IMR-90 (cell line): Measurements from ENCODE around the gene OMD. TPM values are rescaled to one million over a fixed set of nuclear protein-coding genes. Genes with fewer than 3 reads are reported as not detected.
A peak's percentile ranks its signal among the peaks of the same experiment; 100 is the strongest.

Source experiments
- ATAC-seq: fragments of 200-7000 bp; cut with Tn5 transposase; 2 replicates; pipeline ENCODE4 v1.9.1; 2020; ENCODE audit warnings: low read depth, mild to moderate bottlenecking, moderate library complexity
- Bru-seq: library from RNA; stranded (reverse); fragments of 400-500 nt; gene quantifications from one replicate; lab custom pipeline; 2021; lab: Mats Ljungman, UMichigan
- BruChase-seq, 2 experiments: library from RNA; stranded (reverse); fragments of 400-500 nt; gene quantifications; one replicate each; lab custom pipeline; 2021; lab: Mats Ljungman, UMichigan
- BruUV-seq: library from RNA; stranded (reverse); fragments of 400-500 nt; replicated peaks from 2 replicates; lab custom pipeline; 2021; lab: Mats Ljungman, UMichigan
- CTCF ChIA-PET: fragments of 300-600 bp; formaldehyde crosslinking; extraction: SDS; loops from one replicate; lab custom pipeline; 2021; ENCODE audit warnings: antibody characterized with exemption; lab: Yijun Ruan, JAX
- POLR2A ChIA-PET: fragments of 300-600 bp; sonication (Branson Sonifier 250); formaldehyde crosslinking; loops from one replicate; lab custom pipeline; 2022; ENCODE audit warnings: antibody characterized with exemption; ENCODE audit not compliant: unreplicated experiment; lab: Charles Lee
- DNase-seq: peaks from one replicate; pipeline ENCODE4 v3.0.0; 2013
- H2AFZ ChIP-seq: replicated peaks from 2 replicates; pipeline ENCODE3; 2013; ENCODE audit warnings: low read length, mild to moderate bottlenecking; ENCODE audit not compliant: poor library complexity
- H2AK5ac ChIP-seq: 2 replicates; pipeline ENCODE4 v1.6.1; 2013; ENCODE audit warnings: low read depth, low read length, inconsistent platforms
- H2AK9ac ChIP-seq: replicated peaks from 2 replicates; pipeline ENCODE3; 2013; ENCODE audit warnings: mild to moderate bottlenecking, low read depth, low read length, moderate library complexity; ENCODE audit not compliant: poor library complexity
- H2BK120ac ChIP-seq: 2 replicates; pipeline ENCODE4 v1.6.1; 2013; ENCODE audit warnings: low read depth, low read length, inconsistent platforms
- H2BK15ac ChIP-seq: 3 replicates; pipeline ENCODE4 v1.6.1; 2013; ENCODE audit warnings: low read depth, low read length, inconsistent platforms
- H2BK20ac ChIP-seq: 2 replicates; pipeline ENCODE4 v1.6.1; 2013; ENCODE audit warnings: low read depth, mild to moderate bottlenecking, inconsistent platforms, low read length, moderate library complexity
- H2BK5ac ChIP-seq: 2 replicates; pipeline ENCODE4 v1.6.1; 2013; ENCODE audit warnings: mild to moderate bottlenecking, low read depth, low read length, inconsistent platforms; ENCODE audit not compliant: poor library complexity, severe bottlenecking
- H3K14ac ChIP-seq: replicated peaks from 2 replicates; pipeline ENCODE4 v1.6.1; 2013; ENCODE audit warnings: low read depth, low read length, inconsistent platforms
- H3K18ac ChIP-seq: 2 replicates; pipeline ENCODE4 v1.6.1; 2013; ENCODE audit warnings: low read depth, low read length, control low read depth
- H3K23ac ChIP-seq: 2 replicates; pipeline ENCODE4 v1.6.1; 2013; ENCODE audit warnings: low read depth, low read length, inconsistent platforms
- H3K27ac ChIP-seq: 2 replicates; pipeline ENCODE4 v1.5.1; 2013; ENCODE audit warnings: mild to moderate bottlenecking, control low read depth, low read length; ENCODE audit not compliant: insufficient read depth
- H3K27me3 ChIP-seq: 2 replicates; pipeline ENCODE4 v1.6.1; 2013; ENCODE audit warnings: low read length; ENCODE audit not compliant: control insufficient read depth, insufficient read depth
- H3K36me3 ChIP-seq: 2 replicates; pipeline ENCODE4 v1.6.1; 2013; ENCODE audit warnings: low read length, mixed read lengths; ENCODE audit not compliant: control insufficient read depth, insufficient read depth
- H3K4ac ChIP-seq: 2 replicates; pipeline ENCODE4 v1.6.1; 2013; ENCODE audit warnings: low read depth, low read length, inconsistent platforms
- H3K4me1 ChIP-seq: 2 replicates; pipeline ENCODE4 v1.6.1; 2013; ENCODE audit warnings: low read length, mixed read lengths; ENCODE audit not compliant: control insufficient read depth, insufficient read depth
- H3K4me2 ChIP-seq: 2 replicates; pipeline ENCODE4 v1.6.1; 2013; ENCODE audit warnings: low read depth, mild to moderate bottlenecking, control low read depth, low read length, moderate library complexity
- H3K4me3 ChIP-seq: 2 replicates; pipeline ENCODE4 v1.5.1; 2013; ENCODE audit warnings: low read depth, mild to moderate bottlenecking, control low read depth, low read length, moderate library complexity; ENCODE audit not compliant: insufficient read depth
- H3K56ac ChIP-seq: 2 replicates; pipeline ENCODE4 v1.6.1; 2013; ENCODE audit warnings: low read length, inconsistent platforms; ENCODE audit not compliant: insufficient read depth; ENCODE audit errors: extremely low read depth
- H3K79me1 ChIP-seq, 2 experiments: 2 replicates each; pipeline ENCODE4 v1.6.1; 2013; ENCODE audit warnings: low read length in 2 of 2, inconsistent platforms in 1 of 2, low read depth in 1 of 2
- H3K9ac ChIP-seq: 2 replicates; pipeline ENCODE4 v1.6.1; 2013; ENCODE audit warnings: low read depth, low read length, control low read depth
- H3K9me1 ChIP-seq: 2 replicates; pipeline ENCODE4 v1.6.1; 2013; ENCODE audit warnings: low read length, inconsistent platforms; ENCODE audit not compliant: insufficient read depth
- H3K9me3 ChIP-seq: 2 replicates; pipeline ENCODE4 v1.6.1; 2013; ENCODE audit warnings: low read length; ENCODE audit not compliant: control insufficient read depth, insufficient read depth
- H4K20me1 ChIP-seq: 2 replicates; pipeline ENCODE4 v1.6.1; 2013; ENCODE audit warnings: low read length, inconsistent platforms; ENCODE audit not compliant: insufficient read depth
- H4K5ac ChIP-seq: 2 replicates; pipeline ENCODE4 v1.6.1; 2013; ENCODE audit warnings: mild to moderate bottlenecking, low read depth, low read length, control low read depth
- H4K8ac ChIP-seq, 2 experiments: 2 replicates each; pipeline ENCODE4 v1.6.1; 2013; ENCODE audit warnings: low read depth in 2 of 2, low read length in 2 of 2, control low read depth in 1 of 2, inconsistent platforms in 1 of 2
- H4K91ac ChIP-seq: 2 replicates; pipeline ENCODE4 v1.6.1; 2013; ENCODE audit warnings: low read depth, low read length, inconsistent platforms; ENCODE audit not compliant: insufficient read depth
- BHLHE40 ChIP-seq: fragments of 150-350 bp; IDR thresholded peaks from 2 replicates; pipeline ENCODE4 v1.6.1; 2016; ENCODE audit warnings: mild to moderate bottlenecking, low read depth, low read length
- CEBPB ChIP-seq: IDR thresholded peaks from 2 replicates; pipeline ENCODE4 v1.6.1; 2012; ENCODE audit warnings: low read depth, low read length, improper control_type of control experiment
- CHD1 ChIP-seq: IDR thresholded peaks from 2 replicates; pipeline ENCODE4 v1.6.1; 2012; ENCODE audit warnings: low read depth, low read length, improper control_type of control experiment
- MAFK ChIP-seq: IDR thresholded peaks from 2 replicates; pipeline ENCODE4 v1.6.1; 2012; ENCODE audit warnings: low read depth, low read length, improper control_type of control experiment
- MAZ ChIP-seq: IDR thresholded peaks from 2 replicates; pipeline ENCODE4 v1.6.1; 2012; ENCODE audit warnings: low read depth, mild to moderate bottlenecking, low read length, improper control_type of control experiment, moderate library complexity, borderline replicate concordance
- RAD21 ChIP-seq: IDR thresholded peaks from 2 replicates; pipeline ENCODE4 v1.6.1; 2012; ENCODE audit warnings: low read length, improper control_type of control experiment
- RCOR1 ChIP-seq: IDR thresholded peaks from 2 replicates; pipeline ENCODE4 v1.6.1; 2012; ENCODE audit warnings: mild to moderate bottlenecking, low read length, improper control_type of control experiment; ENCODE audit not compliant: insufficient replicate concordance
- WGBS, 2 experiments: methylation state at CpG; one replicate each; pipeline versions ENCODE4 v1.1.5 to v1.1.7; 2013; ENCODE audit warnings: missing lambda C conversion rate in 2 of 2; ENCODE audit not compliant: insufficient read length in 1 of 2; ENCODE audit errors: extremely low coverage in 2 of 2; 5-methylcytosine and 5-hydroxymethylcytosine counted together
- dilution Hi-C: fragments of 300-500 bp; cut with HindIII; formaldehyde crosslinking; loops from one replicate; pipeline ENCODE4 v1.14.3; 2018; ENCODE audit warnings: low sequenced_read_pairs; ENCODE audit not compliant: unreplicated experiment
- in situ Hi-C: fragments of 300-500 bp; cut with MboI; formaldehyde crosslinking; loops from 3 replicates; pipeline ENCODE4 v1.14.3; 2019; ENCODE audit warnings: low sequenced_read_pairs, inconsistent platforms, mixed read lengths
- intact Hi-C: fragments of 100-400 bp; cut with micrococcal nuclease; formaldehyde crosslinking; loops from 2 replicates; pipeline ENCODE4 v1.10.0; 2022
- long read RNA-seq: library from polyadenylated mRNA; unstranded; transcript quantifications from one replicate; pipeline ENCODE4 v2.0.0, GENCODE V29; 2021; ENCODE audit not compliant: unreplicated experiment
- polyA plus RNA-seq, 3 experiments: library from polyadenylated mRNA; depleted of rRNA; stranded (reverse); fragments of >200 nt; gene quantifications; 2 replicates each; pipeline ENCODE4 v1.2.3, GENCODE V29; 2012; ENCODE audit warnings: low replicate concordance in 1 of 3
- total RNA-seq: library from RNA; depleted of rRNA; stranded (reverse); fragments of >200 nt; gene quantifications from 2 replicates; pipeline ENCODE4 v1.2.3, GENCODE V29; 2012; rRNA removed

Gene OMD
- total RNA-seq (not detected in 2 replicates), polyA plus RNA-seq (2012; rRNA removed) (not detected in 2 replicates), Bru-seq, nascent RNA (not detected), BruChase-seq, experiment 1, labeled RNA remaining after a 6-hour chase (not detected), BruChase-seq, experiment 2, labeled RNA remaining after a 2-hour chase (not detected)
- not detected in 2 replicates for polyA plus RNA-seq (2012; cell fraction: cytosol; rRNA removed)
- not detected in 2 replicates for polyA plus RNA-seq (2012; cell fraction: nucleus; rRNA removed; ENCODE audit: low replicate concordance)
- long read RNA-seq: 0 reads

GRCh38 chr9:92424340-92424739, at the start of gene OMD:
Gene OMD (minus strand): TSS chr9:92424471. CDS start chr9:92417558, 6,913 bp downstream.
- WGBS, 2 experiments: no CpG with 5 or more reads among the region's 1 CpG
- Histone ChIP-seq H3K79me1 (no peaks in the 10 kb centered on the region), H4K5ac (no peak within 1 kb of the TSS), H2BK5ac (peak within 1 kb of the TSS; percentile 53), H2BK120ac (no peak within 1 kb of the TSS), H3K9ac (no peak within 1 kb of the TSS), H3K27me3 (no peaks in the 10 kb centered on the region), H2BK20ac (no peak within 1 kb of the TSS), H3K4me3 (no peak within 1 kb of the TSS), H3K56ac (no peak within 1 kb of the TSS), H3K18ac (no peak within 1 kb of the TSS; the same call in 1 of the 2 replicates), H3K4me1 (peaks cover 8% of the 10 kb centered on the region), H3K36me3 (no peaks in the 10 kb centered on the region), H3K14ac (no peak within 1 kb of the TSS), H3K4me2 (no peak within 1 kb of the TSS; the same call in 1 of the 2 replicates), H4K91ac (no peak within 1 kb of the TSS), H4K20me1 (no peaks in the 10 kb centered on the region), H3K27ac (peak within 1 kb of the TSS; percentile 62; the same call in 1 of the 2 replicates), H3K4ac (no peak within 1 kb of the TSS; the same call in 1 of the 2 replicates), H3K9me1 (peaks cover 2% of the 10 kb centered on the region; the same call in 1 of the 2 replicates), H2AK5ac (no peak within 1 kb of the TSS), H3K9me3 (no peaks in the 10 kb centered on the region), H2AK9ac (no peak within 1 kb of the TSS), H4K8ac (no peak within 1 kb of the TSS), H2AFZ (no peak within 1 kb of the TSS), H3K23ac (no peak within 1 kb of the TSS), H2BK15ac (no peak within 1 kb of the TSS)
- DNase-seq (no peak), ATAC-seq (no peak)
- ChIA-PET CTCF (no interaction called here), POLR2A (no interaction called here)
- no peak for TF ChIP-seq MAZ
- no peak for TF ChIP-seq BHLHE40
- TF ChIP-seq CHD1: no peak
- TF ChIP-seq RCOR1: no peak
- no peak for TF ChIP-seq MAFK
- TF ChIP-seq CEBPB: no peak
- no peak for TF ChIP-seq RAD21
- dilution Hi-C loops (no loop called here), in situ Hi-C loops (no loop called here), intact Hi-C loops (no loop called here)
- no TSS peak for BruUV-seq
